SK-N-SH (cell line): ENCODE results near the gene B4GALNT4. TPM values are rescaled to one million over a fixed set of nuclear protein-coding genes. Genes with fewer than 3 reads are reported as not detected.

Source experiments
- CTCF ChIA-PET: fragments of 300-600, 350-600 bp; formaldehyde crosslinking; extraction: SDS; loops from one replicate; lab custom pipeline; 2021; lab: Yijun Ruan, JAX
- POLR2A ChIA-PET: fragments of 350-600 bp; sonication (Branson Sonifier 250); formaldehyde crosslinking; extraction: SDS; loops from one replicate; lab custom pipeline; 2020; ENCODE audit warnings: antibody characterized with exemption, inconsistent platforms; lab: Yijun Ruan, JAX
- DNase-seq: peaks from one replicate; pipeline ENCODE4 v3.0.0; 2012
- H2AFZ ChIP-seq: fragments of 200-600 bp; sonication (generic); 2 replicates; pipeline ENCODE4 v1.8.1; 2016; ENCODE audit warnings: antibody characterized with exemption, mild to moderate bottlenecking, low read depth
- H3F3A ChIP-seq: fragments of 200-600 bp; sonication (generic); replicated peaks from 2 replicates; pipeline ENCODE3; 2016; ENCODE audit warnings: antibody characterized with exemption, mild to moderate bottlenecking; ENCODE audit not compliant: insufficient read depth
- H3K27ac ChIP-seq, 2 experiments: fragments of 200-500 bp in 1 of 2; fragments of 200-600 bp in 1 of 2; sonication (Bioruptor generic) in 1 of 2; sonication (generic), shearing (Covaris generic) in 1 of 2; 2 replicates each; pipeline versions ENCODE4 v1.5.1 to v1.6.1; 2014 to 2016; ENCODE audit warnings: low read depth in 2 of 2, inconsistent platforms in 1 of 2, low read length in 1 of 2, mild to moderate bottlenecking in 1 of 2, mixed read lengths in 1 of 2
- H3K27me3 ChIP-seq: fragments of 200-600 bp; sonication (generic), shearing (Covaris generic); 2 replicates; pipeline ENCODE4 v1.6.1; 2016; ENCODE audit warnings: mixed run types; ENCODE audit not compliant: insufficient read depth
- H3K36me3 ChIP-seq, 2 experiments: fragments of 200-500 bp in 1 of 2; fragments of 200-600 bp in 1 of 2; sonication (Bioruptor generic) in 1 of 2; sonication (generic) in 1 of 2; replicated peaks in 1 of 2; 2 replicates each; pipeline versions ENCODE3 to v1.5.1; 2014 to 2016; ENCODE audit warnings: low read length in 1 of 2, mild to moderate bottlenecking in 1 of 2; ENCODE audit not compliant: insufficient read depth in 2 of 2, control insufficient read depth in 1 of 2
- H3K4me1 ChIP-seq, 2 experiments: fragments of 200-500 bp in 1 of 2; fragments of 200-600 bp in 1 of 2; sonication (Bioruptor generic) in 1 of 2; sonication (generic), shearing (Covaris generic) in 1 of 2; 2 replicates each; pipeline versions ENCODE4 v1.5.1 to v1.6.1; 2014 to 2016; ENCODE audit warnings: low read depth in 1 of 2, low read length in 1 of 2, mixed run types in 1 of 2; ENCODE audit not compliant: insufficient read depth in 2 of 2, control insufficient read depth in 1 of 2
- H3K4me2 ChIP-seq: fragments of 200-600 bp; sonication (generic), shearing (Covaris generic); 2 replicates; pipeline ENCODE4 v1.6.1; 2017; ENCODE audit warnings: mixed run types
- H3K4me3 ChIP-seq, 2 experiments: fragments of 200-500 bp in 1 of 2; fragments of 200-600 bp in 1 of 2; sonication (Bioruptor generic) in 1 of 2; sonication (generic), shearing (Covaris generic) in 1 of 2; 2 replicates each; pipeline versions ENCODE4 v1.5.1 to v1.8.1; 2014 to 2016; ENCODE audit warnings: low read depth in 2 of 2, inconsistent platforms in 1 of 2, low read length in 1 of 2, mild to moderate bottlenecking in 1 of 2, mixed read lengths in 1 of 2, moderate library complexity in 1 of 2
- H3K79me2 ChIP-seq: fragments of 200-600 bp; sonication (generic); 2 replicates; pipeline ENCODE4 v1.8.1; 2017; ENCODE audit warnings: mild to moderate bottlenecking; ENCODE audit not compliant: insufficient read depth
- H3K9ac ChIP-seq: fragments of 200-600 bp; sonication (generic); 2 replicates; pipeline ENCODE4 v1.6.1; 2017; ENCODE audit warnings: mixed run types
- H3K9me2 ChIP-seq: fragments of 200-600 bp; sonication (generic); 2 replicates; pipeline ENCODE4 v1.6.1; 2017; ENCODE audit warnings: mixed run types
- H3K9me3 ChIP-seq: fragments of 200-600 bp; sonication (generic); 2 replicates; pipeline ENCODE4 v1.6.1; 2017; ENCODE audit warnings: mixed run types, mild to moderate bottlenecking, moderate library complexity
- H4K20me1 ChIP-seq: fragments of 200-600 bp; sonication (generic); 2 replicates; pipeline ENCODE4 v1.6.1; 2017; ENCODE audit warnings: mild to moderate bottlenecking, mixed run types; ENCODE audit not compliant: insufficient read depth
- EP300 ChIP-seq, 2 experiments: IDR thresholded peaks; 2 replicates each; pipeline versions ENCODE4 v1.4.0 to v1.6.1; 2012; ENCODE audit warnings: borderline replicate concordance in 1 of 2, low read depth in 1 of 2, low read length in 1 of 2
- IRF3 ChIP-seq: fragments of 150-350 bp; IDR thresholded peaks from 2 replicates; pipeline ENCODE4 v1.6.1; 2016; ENCODE audit warnings: mild to moderate bottlenecking, low read depth, low read length
- POLR2AphosphoS5 ChIP-seq: IDR thresholded peaks from 2 replicates; pipeline ENCODE4 v1.6.1; 2012; ENCODE audit warnings: low read depth, low read length
- RCOR1 ChIP-seq: fragments of 150-350 bp; IDR thresholded peaks from 2 replicates; pipeline ENCODE4 v1.6.1; 2017; ENCODE audit warnings: antibody characterized with exemption, low read length
- SIN3A ChIP-seq: IDR thresholded peaks from 2 replicates; pipeline ENCODE4 v1.6.1; 2012; ENCODE audit warnings: low read depth, mild to moderate bottlenecking, low read length, moderate library complexity, borderline replicate concordance
- TAF1 ChIP-seq: IDR thresholded peaks from 2 replicates; pipeline ENCODE4 v1.6.1; 2012; ENCODE audit warnings: low read depth, mild to moderate bottlenecking, low read length, moderate library complexity, borderline replicate concordance
- TCF12 ChIP-seq: IDR thresholded peaks from 2 replicates; pipeline ENCODE4 v1.4.0; 2012
- TEAD4 ChIP-seq: IDR thresholded peaks from 2 replicates; pipeline ENCODE4 v1.4.0; 2012; ENCODE audit warnings: mild to moderate bottlenecking, borderline replicate concordance; ENCODE audit not compliant: insufficient read depth
- WGBS: methylation state at CpG from one replicate; pipeline ENCODE4 v1.1.6; 2017; ENCODE audit warnings: low lambda C conversion rate; 5-methylcytosine and 5-hydroxymethylcytosine counted together
- polyA plus RNA-seq, 3 experiments: library from polyadenylated mRNA; depleted of rRNA; stranded (reverse); fragments of >200 nt; gene quantifications; 2 replicates each; pipeline ENCODE4 v1.2.3, GENCODE V29; 2012

B4GALNT4 gene
- polyA plus RNA-seq, 1 of the 3 experiments (the other 2 are of a cell fraction), result 66.7 TPM

- WGBS, result 23% methylated on average over 15 of the region's 97 CpGs
- Histone ChIP-seq H3K9me2 (no peaks in the 10 kb centered on the region), H2AFZ (no peak overlapping the region), H3K36me3 (no peaks in the 10 kb centered on the region), H3K9ac (no peak overlapping the region), H4K20me1 (no peaks in the 10 kb centered on the region), H3K4me1 (peaks cover 0 to 7% of the 10 kb centered on the region in 2 experiments; a peak in 1 of 4 replicates), H3K4me2 (peak overlapping the region; percentile 67; the same call in 1 of the 2 replicates), H3K27me3 (peaks cover 33% of the 10 kb centered on the region), H3K9me3 (no peaks in the 10 kb centered on the region), H3K79me2 (no peaks in the 10 kb centered on the region), H3K4me3 (peak overlapping the region; percentile 6 to 17; a peak in 1 of 4 replicates), H3F3A (no peaks in the 10 kb centered on the region), H3K27ac (no peak overlapping the region)
- POLR2A ChIA-PET, result no interaction called here
- DNase-seq, result no peak
- TF ChIP-seq TAF1 (no peak), TEAD4 (no peak), TCF12 (no peak), RCOR1 (no peak), EP300 (IDR thresholded peaks at IDR 0.05; ENCODE audit: borderline replicate concordance in 1 of 2, low read depth in 1 of 2, low read length in 1 of 2) (no peak), IRF3 (no peak), SIN3A (no peak)
- CTCF ChIA-PET, result interaction anchor here (0.9 to 1.2 kb wide), 4 partner anchors 31 to 165 kb away, joined by 3 to 4 read pairs (median 4); no protein-coding TSS in a partner anchor
Measured at GRCh38 chr11:416757-417621, 47.7 kb downstream of the B4GALNT4 start.

GRCh38 chr11:417652-418342 is 48.5 kb downstream of the B4GALNT4 start:
- H3K4me3 ChIP-seq, result no peak overlapping the region
- no peak overlapping the region for H3K27ac ChIP-seq
- no peaks in the 10 kb centered on the region for H3K79me2 ChIP-seq
- POLR2A ChIA-PET, result no interaction called here
- H2AFZ ChIP-seq, result no peak overlapping the region
- H3K4me1 ChIP-seq, result peaks cover 0 to 7% of the 10 kb centered on the region in 2 experiments; a peak in 1 of 4 replicates
- no peaks in the 10 kb centered on the region for H3F3A ChIP-seq
- H3K9ac ChIP-seq, result no peak overlapping the region
- no peaks in the 10 kb centered on the region for H3K36me3 ChIP-seq
- no peaks in the 10 kb centered on the region for H3K9me3 ChIP-seq
- H3K4me2 ChIP-seq, result no peak overlapping the region
- TF ChIP-seq POLR2AphosphoS5, result no peak
- DNase-seq, result no peak
- CTCF ChIA-PET, result no interaction called here
- H4K20me1 ChIP-seq, result no peaks in the 10 kb centered on the region
- H3K27me3 ChIP-seq, result peaks cover 33% of the 10 kb centered on the region
- 17% methylated on average over 12 of the region's 19 CpGs for WGBS
- no peaks in the 10 kb centered on the region for H3K9me2 ChIP-seq
